Measurements from ENCODE around the gene DENND4A.
"Not testable (repeated sequence)": the region's sequence is repeated elsewhere in the genome, so short reads cannot be mapped to it uniquely, and the experiment has no call there.

Gene DENND4A

GRCh38 chr15:65740148-65740547 is 51.9 kb downstream of the DENND4A start:
- H3K27me3 ChIP-seq (replicated peaks; ENCODE audit: control insufficient read depth, insufficient read depth, low read length): no peaks in the 10 kb centered on the region
- no peak for DNase-seq (ENCODE audit: extremely low read depth, insufficient read length)
- peaks cover 7% of the 10 kb centered on the region for H3K36me3 ChIP-seq (ENCODE audit: control insufficient read depth, insufficient read depth, low read length)
- no peak overlapping the region for H3K4me3 ChIP-seq (replicated peaks; ENCODE audit: low read depth, low read length)
- TF ChIP-seq CTCF (IDR thresholded peaks at IDR 0.05; ENCODE audit: insufficient read depth, low read length, poor library complexity, severe bottlenecking): no peak

GRCh38 chr15:65738649-65739048 is 53.4 kb downstream of the DENND4A start:
- no peak for TF ChIP-seq CTCF (IDR thresholded peaks at IDR 0.05; ENCODE audit: insufficient read depth, low read length, poor library complexity, severe bottlenecking)
- Histone ChIP-seq H3K36me3 (ENCODE audit: control insufficient read depth, insufficient read depth, low read length) (peaks cover 5% of the 10 kb centered on the region), H3K27me3 (replicated peaks; ENCODE audit: control insufficient read depth, insufficient read depth, low read length) (no peaks in the 10 kb centered on the region), H3K4me3 (replicated peaks; ENCODE audit: low read depth, low read length) (no peak overlapping the region)
- no peak for DNase-seq (ENCODE audit: extremely low read depth, insufficient read length)

GRCh38 chr15:65733599-65733998 is 58.5 kb downstream of the DENND4A start:
- H3K36me3 ChIP-seq (ENCODE audit: control insufficient read depth, insufficient read depth, low read length); H3K4me3 ChIP-seq (replicated peaks; ENCODE audit: low read depth, low read length); DNase-seq (ENCODE audit: extremely low read depth, insufficient read length); H3K27me3 ChIP-seq (replicated peaks; ENCODE audit: control insufficient read depth, insufficient read depth, low read length): not testable (repeated sequence)

GRCh38 chr15:65732698-65733097 is 59.4 kb downstream of the DENND4A start:
- Histone ChIP-seq H3K4me3 (replicated peaks; ENCODE audit: low read depth, low read length) (no peak overlapping the region), H3K27me3 (replicated peaks; ENCODE audit: control insufficient read depth, insufficient read depth, low read length) (no peaks in the 10 kb centered on the region), H3K36me3 (ENCODE audit: control insufficient read depth, insufficient read depth, low read length) (peaks cover 4% of the 10 kb centered on the region)
- no peak for TF ChIP-seq CTCF (IDR thresholded peaks at IDR 0.05; ENCODE audit: insufficient read depth, low read length, poor library complexity, severe bottlenecking)
- no peak for DNase-seq (ENCODE audit: extremely low read depth, insufficient read length)

- no peak for TF ChIP-seq CTCF (IDR thresholded peaks at IDR 0.05; ENCODE audit: insufficient read depth, low read length, poor library complexity, severe bottlenecking)
- Histone ChIP-seq H3K4me3 (replicated peaks; ENCODE audit: low read depth, low read length) (no peak overlapping the region), H3K36me3 (ENCODE audit: control insufficient read depth, insufficient read depth, low read length) (peaks cover 1% of the 10 kb centered on the region), H3K27me3 (replicated peaks; ENCODE audit: control insufficient read depth, insufficient read depth, low read length) (no peaks in the 10 kb centered on the region)
- DNase-seq (ENCODE audit: extremely low read depth, insufficient read length): no peak
Measured at GRCh38 chr15:65731926-65732325, 60.2 kb downstream of the DENND4A start.

- no peak for DNase-seq (ENCODE audit: extremely low read depth, insufficient read length)
- H3K27me3 ChIP-seq (replicated peaks; ENCODE audit: control insufficient read depth, insufficient read depth, low read length): no peaks in the 10 kb centered on the region
- H3K4me3 ChIP-seq (replicated peaks; ENCODE audit: low read depth, low read length): no peak overlapping the region
- H3K36me3 ChIP-seq (ENCODE audit: control insufficient read depth, insufficient read depth, low read length): no peaks in the 10 kb centered on the region; the same call in none of the 2 replicates
- TF ChIP-seq CTCF (IDR thresholded peaks at IDR 0.05; ENCODE audit: insufficient read depth, low read length, poor library complexity, severe bottlenecking): no peak
Measured at GRCh38 chr15:65730549-65731172, 61.4 kb downstream of the DENND4A start.
